ENCODE measurements around the gene FGD5.

Gene FGD5

DNA sequence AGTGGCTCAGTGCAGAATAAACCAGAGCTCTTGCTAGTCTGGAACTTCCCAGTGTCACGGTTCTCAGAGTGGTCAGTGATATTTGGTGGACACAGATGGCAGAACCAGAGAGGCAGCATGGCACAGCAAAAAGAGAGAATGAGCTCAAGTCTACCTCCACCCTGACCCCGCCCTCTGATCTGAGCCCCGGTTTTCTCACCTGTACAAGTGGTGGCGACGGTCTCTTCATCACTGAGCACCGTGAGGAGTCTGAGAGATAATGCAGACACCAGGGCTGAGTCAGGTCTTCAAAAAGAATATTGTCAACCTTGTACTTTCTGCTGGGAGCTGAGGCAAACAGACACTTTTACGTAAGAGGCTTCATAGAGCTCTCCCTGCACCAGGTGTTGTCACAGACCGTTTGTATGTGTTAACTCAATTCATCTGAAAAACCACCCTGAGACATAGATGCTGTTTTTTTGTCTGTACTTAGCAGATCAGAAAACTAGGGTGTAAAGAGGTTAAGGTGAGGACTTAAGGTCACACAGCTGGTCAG lies 13.2 kb downstream of the FGD5 start:
- no peak for DNase-seq

- no peak for DNase-seq
Observed at GRCh38 chr3:14832975-14833722, 14.4 kb downstream of the FGD5 start.

DNA sequence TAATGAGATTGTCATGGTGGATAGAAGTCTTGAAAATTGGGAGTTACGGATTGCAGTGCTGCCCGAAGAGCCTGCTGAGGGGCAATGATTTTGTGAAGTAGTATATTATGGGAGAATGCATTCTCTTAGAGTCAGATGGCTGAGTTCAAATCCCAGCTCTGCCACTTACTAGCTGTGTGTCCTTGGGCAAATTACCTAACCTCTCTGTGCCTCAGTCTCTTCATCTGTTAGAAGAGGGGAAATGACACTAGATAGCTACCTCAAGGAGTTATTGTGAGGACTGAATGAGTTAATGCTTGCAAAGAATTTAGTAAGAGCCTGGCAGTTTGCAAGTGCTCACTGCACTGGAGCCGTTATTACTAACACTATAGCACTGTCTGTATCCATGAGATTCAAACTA lies 15.4 kb downstream of the FGD5 start:
- DNase-seq: no peak

DNA sequence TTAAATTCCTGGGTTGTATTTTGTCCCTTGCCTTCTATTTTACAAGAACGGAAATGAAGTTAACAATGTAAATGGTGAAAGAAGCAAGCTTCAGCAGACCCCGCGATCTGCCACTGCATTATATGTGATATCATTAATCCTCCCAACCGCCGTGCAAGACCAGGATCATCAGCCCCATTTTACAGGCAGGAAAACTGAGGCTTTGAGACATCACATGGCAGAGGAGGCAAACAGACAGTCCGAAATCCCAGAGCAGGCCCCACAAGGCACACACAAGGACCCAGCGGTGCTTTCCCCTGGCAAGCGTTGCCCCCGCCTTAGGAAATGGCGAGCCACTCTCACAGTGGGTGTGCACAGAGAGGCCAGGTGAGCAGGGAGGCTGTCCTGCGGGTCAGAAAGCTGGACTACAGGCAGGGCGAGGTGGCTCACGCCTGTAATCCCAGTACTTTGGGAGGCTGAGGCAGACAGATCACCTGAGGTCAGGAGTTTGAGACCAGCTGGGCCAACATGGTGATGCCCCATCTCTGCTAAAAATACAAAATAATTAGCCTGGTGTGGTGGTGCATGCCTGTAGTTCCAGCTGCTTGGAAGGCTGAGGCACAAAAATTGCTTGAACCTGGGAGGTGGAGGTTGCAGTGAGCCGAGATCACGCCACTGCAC lies 16.2 kb downstream of the FGD5 start:
- no peak for DNase-seq

DNA sequence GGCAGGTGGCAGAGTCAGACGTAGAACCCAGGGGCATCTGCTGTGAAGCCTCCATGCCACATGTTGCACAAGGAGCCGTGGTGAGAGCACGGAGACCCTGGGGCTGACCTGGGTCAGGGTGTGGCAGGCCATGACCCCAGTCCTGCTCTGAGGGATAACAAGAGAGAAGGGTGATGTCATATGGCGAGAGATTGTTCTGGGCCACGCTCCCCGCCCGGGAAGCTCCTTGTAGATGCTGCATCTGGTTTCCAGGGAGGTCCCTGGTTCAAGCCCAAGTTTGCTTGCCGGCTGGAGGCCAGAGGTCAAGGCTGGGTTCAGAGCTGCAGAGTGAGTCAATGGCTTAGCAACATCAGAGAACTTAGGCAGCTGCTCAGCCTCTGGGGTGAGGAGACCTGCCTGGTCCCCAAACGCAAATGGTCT lies 17.3 kb downstream of the FGD5 start:
- no peak for DNase-seq

- DNase-seq: no peak
Observed at GRCh38 chr3:14837186-14837877, 18.6 kb downstream of the FGD5 start.

- DNase-seq: no peak
Observed at GRCh38 chr3:14837878-14838258, 19.1 kb downstream of the FGD5 start.

GRCh38 chr3:14839236-14839635 lies 20.5 kb downstream of the FGD5 start:
- DNase-seq: no peak

DNA sequence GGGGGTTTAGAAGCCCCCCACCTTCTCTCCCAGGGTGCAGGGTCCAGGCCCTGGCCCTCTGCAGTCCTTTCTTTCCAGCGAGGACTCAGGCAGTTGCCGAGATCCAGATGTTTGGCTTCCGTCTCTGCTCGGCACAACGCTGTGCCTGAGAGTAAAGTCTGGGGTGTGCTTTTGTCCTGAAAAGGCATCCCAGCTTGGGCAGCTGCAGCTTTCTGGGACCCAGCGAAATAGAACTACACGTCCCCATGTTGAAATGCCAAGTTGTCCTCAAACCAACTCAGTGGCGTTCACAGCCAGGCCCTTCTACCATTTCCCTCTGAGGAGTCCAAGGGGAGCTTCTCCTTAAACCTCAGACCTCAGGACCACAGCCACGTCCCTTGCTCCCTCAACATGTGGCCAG lies 23.1 kb downstream of the FGD5 start:
- DNase-seq: no peak

DNA sequence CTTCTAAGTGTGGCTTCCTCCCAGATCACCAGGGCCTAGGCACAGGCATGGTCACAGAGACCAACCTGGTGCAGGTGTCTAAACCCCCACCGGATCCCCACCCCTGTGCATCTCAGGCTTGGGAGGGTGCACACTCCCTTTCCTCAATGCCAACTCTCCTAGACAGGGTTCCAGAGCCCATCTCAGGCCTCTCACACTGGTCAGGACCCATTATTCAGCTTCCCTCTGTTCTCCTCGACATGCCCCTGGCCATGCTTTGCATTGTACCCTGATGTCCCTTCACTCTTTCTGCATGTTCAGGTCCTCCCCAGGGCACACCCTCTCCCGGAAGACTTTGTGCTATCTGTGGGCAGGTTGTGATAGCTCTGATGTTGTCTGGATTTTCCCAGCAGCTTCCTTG lies 23.5 kb downstream of the FGD5 start:
- no peak for DNase-seq

DNA sequence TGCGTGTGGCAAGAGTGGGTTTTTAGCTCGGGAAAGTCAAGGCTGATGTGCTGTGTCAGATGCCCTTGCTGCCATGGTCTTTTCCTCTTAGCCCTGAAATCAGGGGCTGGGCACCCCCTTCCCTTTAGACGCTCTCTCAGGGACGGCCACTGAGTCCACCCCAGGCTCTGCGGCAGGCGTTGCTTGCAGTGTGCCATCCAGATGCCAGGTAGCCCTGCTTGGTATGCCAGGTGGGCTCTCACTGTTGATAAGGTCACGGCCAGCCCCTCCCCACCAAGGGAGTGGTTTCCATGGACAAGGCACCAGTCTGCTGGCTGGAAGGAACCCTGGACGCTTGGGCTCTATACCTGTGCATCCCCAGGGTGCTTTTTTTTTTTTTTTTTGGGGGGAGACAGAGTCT lies 24.6 kb downstream of the FGD5 start:
- no peak for DNase-seq

DNA sequence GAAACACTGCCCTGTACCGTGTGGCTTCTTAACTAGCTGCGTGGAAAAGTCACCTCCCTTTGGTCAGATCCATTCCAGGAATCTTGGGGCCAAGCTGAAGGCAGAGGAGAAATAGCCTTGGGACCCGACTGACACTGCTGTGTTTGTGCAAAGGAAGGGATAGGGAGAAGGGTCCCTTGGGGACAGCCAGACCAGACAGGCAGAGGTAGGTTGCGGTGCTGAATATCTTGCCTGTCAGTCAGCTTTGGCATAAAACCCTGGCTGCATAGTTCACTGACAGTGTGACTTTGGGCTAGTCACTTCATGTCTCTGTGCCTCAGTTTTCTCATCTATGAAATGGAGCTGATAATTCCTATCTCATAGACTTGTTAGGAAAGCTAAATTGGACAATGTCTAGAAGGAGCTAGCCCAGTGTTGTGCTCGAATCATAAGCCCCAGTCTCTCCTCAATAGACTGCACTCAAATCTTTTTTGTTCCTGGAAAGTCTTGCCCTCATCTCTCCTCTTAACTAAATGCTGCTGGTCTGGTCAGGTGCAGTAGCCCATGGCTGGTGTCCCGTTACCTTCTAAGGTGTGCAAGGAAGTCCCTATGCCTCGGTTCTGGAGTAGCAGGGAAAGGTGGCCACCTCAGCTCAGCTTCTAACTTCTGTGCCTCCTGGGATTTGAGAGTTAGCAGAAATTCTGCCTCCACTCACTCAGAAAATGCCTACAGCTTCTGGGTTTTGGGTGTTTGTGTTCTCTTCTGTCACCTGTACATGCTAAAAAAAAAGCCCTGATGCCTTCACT lies 25.8 kb downstream of the FGD5 start:
- DNase-seq: no peak

DNA sequence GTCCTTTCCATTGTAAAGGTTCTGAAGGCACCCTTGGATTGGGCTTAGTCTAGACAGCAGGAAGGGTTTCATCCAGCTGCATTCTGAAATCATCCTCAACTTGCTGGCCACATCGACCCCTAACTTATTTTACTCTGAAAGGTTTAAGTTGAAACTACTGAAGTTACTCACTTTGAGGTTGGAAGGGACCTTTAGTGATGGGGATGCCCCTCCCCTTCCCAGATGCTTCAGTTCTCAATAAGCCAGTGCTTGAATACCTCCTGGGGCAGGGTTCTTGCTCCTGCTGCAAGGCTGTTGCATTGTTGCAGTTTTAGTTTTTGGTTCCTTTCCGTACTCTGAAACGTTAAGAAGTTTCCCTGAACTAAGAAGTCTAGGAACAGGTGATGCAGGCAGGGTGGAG lies 26.4 kb downstream of the FGD5 start:
- DNase-seq: no peak

- no peak for DNase-seq
Observed at GRCh38 chr3:14845826-14846225, 27.1 kb downstream of the FGD5 start.

- DNase-seq: no peak
Observed at GRCh38 chr3:14846226-14846880, 27.6 kb downstream of the FGD5 start.

- no peak for DNase-seq
Observed at GRCh38 chr3:14847613-14848541, 29.1 kb downstream of the FGD5 start.

DNA sequence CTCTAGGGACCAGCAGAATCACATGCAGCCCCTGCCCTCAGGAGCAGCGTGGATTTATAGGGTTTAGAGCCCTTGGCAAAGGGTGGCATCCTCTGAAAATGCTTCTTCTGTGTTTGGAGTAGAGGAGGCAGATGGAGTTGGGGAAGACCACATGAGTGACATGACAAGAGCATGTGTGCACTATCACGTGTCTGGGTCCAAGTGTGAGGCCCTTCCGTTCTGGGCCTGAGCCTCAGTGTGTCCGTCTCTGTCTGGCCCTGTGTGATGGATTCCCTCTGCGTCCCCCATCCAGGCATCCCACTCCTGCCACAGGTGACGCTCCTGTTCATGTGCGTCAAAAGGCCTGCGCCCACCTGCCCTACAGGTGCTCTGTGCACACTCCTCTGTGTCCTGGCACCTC lies 30.1 kb downstream of the FGD5 start:
- no peak for DNase-seq

GRCh38 chr3:14849638-14850230 lies 31.0 kb downstream of the FGD5 start:
- no peak for DNase-seq

DNA sequence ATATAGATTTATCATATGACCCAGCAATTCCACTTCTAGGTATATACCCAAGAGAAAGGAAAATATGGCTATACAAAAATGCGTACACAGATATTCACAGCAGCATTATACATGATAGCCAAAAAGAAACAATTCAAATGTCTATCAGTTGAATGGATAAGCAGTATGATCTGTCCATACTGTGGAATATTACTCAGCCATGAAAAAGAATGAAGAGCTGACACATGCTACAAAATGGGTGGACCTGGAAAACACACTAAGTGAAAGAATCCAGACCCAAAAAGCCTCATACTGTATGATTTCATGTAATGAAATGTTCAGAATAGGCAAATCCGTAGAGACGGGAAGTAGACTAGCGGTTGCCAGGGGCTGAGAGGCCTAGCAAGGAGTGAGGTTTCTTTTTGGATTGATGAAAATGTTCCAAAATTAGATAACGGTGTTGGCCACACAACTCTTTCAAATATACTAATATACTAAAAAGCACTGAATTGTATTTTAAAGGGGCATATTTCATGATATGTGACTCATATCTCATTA lies 33.4 kb downstream of the FGD5 start:
- no peak for DNase-seq

DNA sequence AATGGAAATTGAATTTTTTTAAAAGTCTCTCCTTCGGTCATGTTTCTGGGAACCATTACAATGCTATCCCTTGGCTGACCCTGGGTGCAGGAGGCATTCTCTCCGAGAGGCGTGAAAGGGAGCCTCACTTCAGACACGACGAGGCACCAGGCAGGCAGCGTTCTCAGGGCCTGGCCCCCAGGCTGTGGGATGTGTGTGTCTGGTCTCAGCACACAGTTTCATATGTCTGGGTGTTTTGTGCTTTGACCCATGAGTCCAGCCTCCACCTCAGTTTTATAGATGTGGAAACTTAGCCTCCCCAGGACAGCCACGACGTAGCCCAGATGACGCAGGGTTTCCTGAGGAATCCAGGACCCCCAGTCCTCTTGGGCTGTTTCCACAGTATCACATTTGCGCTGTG lies 34.0 kb downstream of the FGD5 start:
- no peak for DNase-seq
